Posterior vena cava (tissue), 2 donors: Measurements from ENCODE around the gene NEK7. TPM values are rescaled to one million over a fixed set of nuclear protein-coding genes. Genes with fewer than 3 reads are reported as not detected.

Source experiments
- DNase-seq: peaks from one replicate; pipeline ENCODE4 v3.0.0-alpha.2; 2020; ENCODE audit warnings: low spot score
- intact Hi-C, 2 donors: fragments of 100-400 bp; cut with DNase I; formaldehyde crosslinking; loops; one replicate each; pipeline versions ENCODE4 v1.14.1 to v1.14.2; 2022 to 2023
- total RNA-seq, 2 donors: library from RNA; stranded (reverse); fragmentation: NEBNext Ultra II Directional; extraction: Animal tissue kit (Norgen Biotek cat#: 25700); gene quantifications; one replicate each; pipeline ENCODE4 v1.2.1, GENCODE V29; 2021
- donor health status: DM: yes; HTN: yes; CAD: no.
- donor health status: DM: yes; HTN: yes; CAD: no.

NEK7 gene
- total RNA-seq, 2 donors from 2014 or later, result 117 to 165 TPM

- intact Hi-C loops, result no loop called here
- DNase-seq, result no peak
These were observed 112.8 kb downstream of the NEK7 start for GRCh38 chr1:198269646-198269940.

- intact Hi-C loops, result no loop called here
- DNase-seq, result no peak
These were observed 113.6 kb downstream of the NEK7 start for GRCh38 chr1:198270273-198270828.

- no peak for DNase-seq
- intact Hi-C loops, result no loop called here
These were observed 114.7 kb downstream of the NEK7 start for GRCh38 chr1:198271467-198271866.

- no peak for DNase-seq
- intact Hi-C loops, result no loop called here
These were observed 115.7 kb downstream of the NEK7 start for GRCh38 chr1:198272492-198272891.

GRCh38 chr1:198273748-198274295 is 117.0 kb downstream of the NEK7 start:
- intact Hi-C loops, result no loop called here

GRCh38 chr1:198275597-198275996 is 118.8 kb downstream of the NEK7 start:
- intact Hi-C loops, result no loop called here
- no peak for DNase-seq

More at GRCh38 chr1:198273748-198274295, 117.0 kb downstream of the NEK7 start:
- DNase-seq, result no peak

- intact Hi-C loops, result no loop called here
- DNase-seq, result no peak
These were observed 119.4 kb downstream of the NEK7 start for GRCh38 chr1:198276241-198276640.

GRCh38 chr1:198278943-198279342 is 122.1 kb downstream of the NEK7 start:
- DNase-seq, result no peak
- intact Hi-C loops, result no loop called here

GRCh38 chr1:198280080-198280479 is 123.3 kb downstream of the NEK7 start:
- intact Hi-C loops, result no loop called here
- no peak for DNase-seq

- intact Hi-C loops, result no loop called here
- no peak for DNase-seq
These were observed 125.1 kb downstream of the NEK7 start for GRCh38 chr1:198281911-198282310.

- intact Hi-C loops, result no loop called here
These were observed 126.4 kb downstream of the NEK7 start for GRCh38 chr1:198283222-198283621.

GRCh38 chr1:198287916-198288315 is 131.1 kb downstream of the NEK7 start:
- intact Hi-C loops, result no loop called here
- DNase-seq, result no peak

More at GRCh38 chr1:198283222-198283621, 126.4 kb downstream of the NEK7 start:
- DNase-seq, result no peak

- no peak for DNase-seq
- intact Hi-C loops, result no loop called here
These were observed 133.4 kb downstream of the NEK7 start for GRCh38 chr1:198290089-198290683.

GRCh38 chr1:198291036-198291435 is 134.2 kb downstream of the NEK7 start:
- no peak for DNase-seq
- intact Hi-C loops, result no loop called here

GRCh38 chr1:198291924-198292323 is 135.1 kb downstream of the NEK7 start:
- intact Hi-C loops, result no loop called here

GRCh38 chr1:198295225-198295624 is 138.4 kb downstream of the NEK7 start:
- DNase-seq, result no peak
- intact Hi-C loops, result no loop called here

More at GRCh38 chr1:198291924-198292323, 135.1 kb downstream of the NEK7 start:
- DNase-seq, result no peak

- DNase-seq, result no peak
- intact Hi-C loops, result no loop called here
These were observed 139.2 kb downstream of the NEK7 start for GRCh38 chr1:198295971-198296370.

GRCh38 chr1:198297281-198297680 is 140.5 kb downstream of the NEK7 start:
- intact Hi-C loops, result no loop called here
- DNase-seq, result no peak

GRCh38 chr1:198298640-198299039 is 141.8 kb downstream of the NEK7 start:
- intact Hi-C loops, result no loop called here
- no peak for DNase-seq

- intact Hi-C loops, result no loop called here
- DNase-seq, result no peak
These were observed 143.7 kb downstream of the NEK7 start for GRCh38 chr1:198300451-198300850.

GRCh38 chr1:198304431-198304830 is 147.6 kb downstream of the NEK7 start:
- no peak for DNase-seq
- intact Hi-C loops, result no loop called here
